Hindlimb muscle (tissue), 1 donor: Measurements from ENCODE around the gene TRIM69. TPM values are rescaled to one million over a fixed set of nuclear protein-coding genes. Genes with fewer than 3 reads are reported as not detected.

Experiments
- DNase-seq: peaks from one replicate; pipeline ENCODE4 v3.0.0-alpha.2; 2013
- polyA plus RNA-seq: library from polyadenylated mRNA; unstranded; fragments of 120-200 nt; gene quantifications from one replicate; pipeline ENCODE4 v1.2.1, GENCODE V29; 2013; ENCODE audit not compliant: insufficient read length

The TRIM69 gene
- polyA plus RNA-seq, 1 donor: 30.8 TPM

DNA sequence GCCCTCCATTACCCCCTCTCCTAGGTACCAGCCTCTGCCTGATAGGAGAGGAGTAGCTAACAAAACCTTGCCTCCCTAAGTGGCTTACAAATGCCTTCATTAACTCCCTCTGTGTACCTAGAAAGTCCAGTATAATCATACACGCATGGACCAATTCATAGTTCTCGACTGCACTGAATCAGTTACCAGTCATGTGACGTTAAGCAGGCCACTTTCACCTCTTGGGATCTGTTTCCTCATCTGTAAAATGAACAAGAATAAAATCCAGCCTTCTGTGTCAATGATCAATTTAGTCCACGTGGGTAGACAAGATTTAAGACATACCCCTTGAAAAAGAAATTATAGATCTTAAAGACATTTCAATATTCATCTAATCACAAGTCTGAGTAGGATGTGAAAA lies 72.2 kb downstream of the TRIM69 start:
- no peak for DNase-seq

DNA sequence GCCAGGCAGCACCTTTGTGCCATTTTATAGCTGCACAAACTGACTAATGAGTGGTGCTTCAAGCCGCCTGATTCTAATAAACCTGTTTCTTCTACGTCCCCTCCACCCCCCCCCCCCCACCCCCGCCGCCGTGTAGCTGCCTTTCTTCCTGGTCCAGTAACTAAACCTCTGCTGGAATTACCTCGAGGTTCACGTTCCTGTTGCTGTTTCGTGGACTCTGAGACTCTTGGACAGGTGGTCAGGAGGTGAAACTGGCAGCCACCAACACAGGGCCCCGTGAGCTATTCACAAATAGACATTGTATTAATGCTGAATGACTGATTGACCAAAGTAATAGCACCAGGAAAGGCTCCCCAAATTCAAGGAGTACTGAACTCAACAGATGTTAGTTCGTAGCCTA lies 73.9 kb downstream of the TRIM69 start:
- DNase-seq: no peak

DNA sequence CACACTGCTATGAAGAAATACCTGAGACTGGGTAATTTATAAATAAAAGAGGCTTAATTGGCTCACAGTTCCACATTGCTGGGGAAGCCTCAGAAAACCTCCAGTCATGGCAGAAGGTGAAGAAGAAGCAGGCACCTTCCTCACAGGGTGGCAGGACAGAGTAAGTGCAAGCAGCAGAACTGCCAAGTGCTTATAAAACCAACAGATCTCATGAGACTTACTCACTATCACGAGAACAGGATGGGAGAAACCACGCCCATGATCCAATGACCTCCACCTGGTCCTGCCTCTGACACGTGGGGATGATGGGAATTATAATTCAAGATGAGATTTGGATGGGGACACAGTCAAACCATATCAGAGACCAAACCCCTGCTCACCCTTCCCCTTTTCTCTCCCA lies 75.0 kb downstream of the TRIM69 start:
- DNase-seq: no peak

DNA sequence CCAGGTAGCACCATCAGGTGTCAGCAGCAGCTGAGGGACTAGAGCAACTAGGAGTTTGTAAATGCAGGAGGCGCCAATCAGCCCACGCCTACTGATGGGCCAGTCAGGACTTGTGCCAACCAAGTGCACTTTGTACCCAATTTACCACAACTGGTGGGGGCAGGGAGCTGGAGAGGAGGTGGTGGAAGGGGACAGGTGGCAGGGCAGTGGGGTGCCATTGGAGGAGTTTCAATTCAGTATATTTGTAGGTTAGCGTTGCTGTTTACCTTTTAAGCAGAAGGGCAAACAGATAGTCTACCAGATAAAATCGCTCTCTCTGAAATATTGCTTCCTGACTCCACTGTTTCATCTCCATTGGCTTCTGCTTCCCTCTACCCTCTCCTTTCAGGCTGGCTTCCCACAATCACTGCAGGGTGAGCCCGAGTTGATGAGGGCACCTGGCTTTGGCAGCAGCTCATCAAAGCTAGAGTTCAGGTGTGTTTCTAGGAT lies 75.7 kb downstream of the TRIM69 start:
- no peak for DNase-seq

DNA sequence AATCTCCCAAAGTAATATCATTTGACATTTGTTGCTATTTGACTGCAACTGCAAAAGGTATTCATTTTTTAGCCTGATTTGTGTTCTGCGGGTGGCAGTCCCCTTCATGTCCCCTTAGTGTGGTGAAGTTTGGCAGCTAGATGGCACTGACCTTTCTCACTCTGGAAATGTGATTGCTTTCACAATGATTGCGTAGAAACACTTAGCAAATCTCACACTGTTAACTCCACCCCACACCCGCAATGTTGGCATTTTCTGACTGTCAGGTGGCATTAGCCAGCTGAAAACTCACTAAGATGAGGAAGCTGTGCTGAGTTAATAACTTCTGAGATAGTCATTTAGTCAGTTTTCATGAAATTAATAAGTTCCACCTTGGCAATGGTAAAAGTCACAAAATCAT lies 76.9 kb downstream of the TRIM69 start:
- no peak for DNase-seq

Other genes starting within 250 kb of the TRIM69 start
- gene EIF3J, start 199.4 kb upstream of the TRIM69 start, polyA plus RNA-seq: 82.0 TPM
- gene SPG11, start 72.9 kb upstream of the TRIM69 start, polyA plus RNA-seq: 42.8 TPM
- gene PATL2, start 25.2 kb upstream of the TRIM69 start, polyA plus RNA-seq: 1.9 TPM
- 537 TPM for gene B2M, start 25.0 kb upstream of the TRIM69 start, polyA plus RNA-seq
- not detected for gene TERB2, start 220.2 kb downstream of the TRIM69 start, polyA plus RNA-seq